HepG2 (cell line): ENCODE measurements around the gene OR2F2. TPM values are rescaled to one million over a fixed set of nuclear protein-coding genes. Genes with fewer than 3 reads are reported as not detected.

Experiments used
- ATAC-seq: fragments of 200-7000 bp; cut with Tn5 transposase; 3 replicates; pipeline ENCODE4 v1.9.1; 2020; ENCODE audit warnings: mild to moderate bottlenecking, moderate library complexity
- BruUV-seq: library from RNA; stranded (reverse); fragments of 400-500 nt; replicated peaks from 2 replicates; lab custom pipeline; 2021; lab: Mats Ljungman, UMichigan
- CTCF ChIA-PET: fragments of 300-600 bp; formaldehyde crosslinking; extraction: SDS; loops from one replicate; lab custom pipeline; 2021; ENCODE audit warnings: low total read pairs, inconsistent platforms, low intra/inter-chr PET ratio; lab: Yijun Ruan, JAX
- POLR2A ChIA-PET: fragments of 350-600 bp; sonication (Branson Sonifier 250); formaldehyde crosslinking; loops from one replicate; lab custom pipeline; 2020; ENCODE audit warnings: antibody characterized with exemption, inconsistent platforms; lab: Yijun Ruan, JAX
- DNase-seq: peaks from one replicate; pipeline ENCODE4 v3.0.0-alpha.2; 2015; ENCODE audit warnings: low spot score
- FAIRE-seq: peaks from 3 replicates; lab custom pipeline; 2011; peaks lifted over from hg19 to GRCh38; lab: Jason Lieb, UNC
- H2AFZ ChIP-seq: one replicate; pipeline ENCODE4 v1.6.1; 2011; ENCODE audit warnings: low read length, inconsistent platforms
- H3K27ac ChIP-seq: fragments of 300-600 bp; 3 replicates; pipeline ENCODE4 v1.8.0; 2011; ENCODE audit warnings: mixed run types, mild to moderate bottlenecking, mixed read lengths, low read length, inconsistent platforms; ENCODE audit not compliant: insufficient read depth; ENCODE audit errors: extremely low read length
- H3K27me3 ChIP-seq, 2 experiments: fragments of 200-600 bp in 1 of 2; 2 replicates in 1 of 2; 3 replicates in 1 of 2; pipeline versions ENCODE4 v1.6.0 to v1.8.0; 2011; ENCODE audit warnings: low read length in 2 of 2, mild to moderate bottlenecking in 2 of 2, moderate library complexity in 2 of 2, inconsistent platforms in 1 of 2; ENCODE audit not compliant: insufficient read depth in 2 of 2, control insufficient read depth in 1 of 2
- H3K36me3 ChIP-seq, 2 experiments: fragments of 200-600 bp in 1 of 2; replicated peaks in 1 of 2; 2 replicates in 1 of 2; 3 replicates in 1 of 2; pipeline versions ENCODE4 v1.5.1 to v1.8.0; 2011; ENCODE audit warnings: low read length in 2 of 2, inconsistent platforms in 1 of 2; ENCODE audit not compliant: insufficient read depth in 2 of 2, control insufficient read depth in 1 of 2
- H3K4me1 ChIP-seq: 2 replicates; pipeline ENCODE4 v1.5.1; 2012; ENCODE audit warnings: low read length, inconsistent platforms; ENCODE audit not compliant: insufficient read depth
- H3K4me2 ChIP-seq: 2 replicates; pipeline ENCODE4 v1.6.0; 2011; ENCODE audit warnings: low read depth, low read length, inconsistent platforms
- H3K4me3 ChIP-seq, 3 experiments: fragments of 200-600 bp in 1 of 3; sonication (generic), shearing (Covaris generic) in 1 of 3; replicated peaks in 1 of 3; 2 replicates each; pipeline ENCODE4 v1.5.1; 2011 to 2016; ENCODE audit warnings: low read length in 3 of 3, inconsistent platforms in 2 of 3, low read depth in 2 of 3, mild to moderate bottlenecking in 2 of 3, control low read depth in 1 of 3, mixed read lengths in 1 of 3; ENCODE audit not compliant: insufficient read depth in 1 of 3
- H3K79me2 ChIP-seq: one replicate; pipeline ENCODE4 v1.6.1; 2011; ENCODE audit warnings: low read length, inconsistent platforms; ENCODE audit not compliant: insufficient read depth
- H3K9ac ChIP-seq: 2 replicates; pipeline ENCODE4 v1.6.0; 2011; ENCODE audit warnings: mild to moderate bottlenecking, low read depth, low read length, inconsistent platforms; ENCODE audit not compliant: insufficient read depth
- H3K9me3 ChIP-seq: 2 replicates; pipeline ENCODE4 v1.5.1; 2012; ENCODE audit warnings: mild to moderate bottlenecking, low read length
- H4K20me1 ChIP-seq: 2 replicates; pipeline ENCODE4 v1.6.0; 2011; ENCODE audit warnings: inconsistent platforms, mild to moderate bottlenecking, low read length, moderate library complexity; ENCODE audit not compliant: insufficient read depth
- BRD4 ChIP-seq: sonication (generic); formaldehyde crosslinking; IDR thresholded peaks from 2 replicates; pipeline ENCODE4 v1.4.0; 2020; ENCODE audit warnings: missing genetic modification reagents
- GATAD1 ChIP-seq: IDR thresholded peaks from 2 replicates; pipeline ENCODE4 v1.6.1; 2016; ENCODE audit warnings: missing genetic modification reagents, missing compliant biosample characterization
- GZF1 ChIP-seq: sonication (generic); formaldehyde crosslinking; IDR thresholded peaks from 2 replicates; pipeline ENCODE4 v1.5.1; 2020; ENCODE audit warnings: mild to moderate bottlenecking, missing genetic modification reagents
- JUNB ChIP-seq: sonication (generic); formaldehyde crosslinking; IDR thresholded peaks from 2 replicates; pipeline ENCODE4 v1.8.0; 2022; ENCODE audit warnings: missing genetic modification reagents, mild to moderate bottlenecking, borderline replicate concordance
- NR2F1 ChIP-seq, 2 experiments: fragments of 450-650 bp in 1 of 2; formaldehyde crosslinking in 1 of 2; IDR thresholded peaks; 2 replicates each; pipeline versions ENCODE4 v1.5.0 to v1.6.1; 2016 to 2020; ENCODE audit warnings: mild to moderate bottlenecking in 1 of 2, missing compliant biosample characterization in 1 of 2, missing genetic modification reagents in 1 of 2, moderate library complexity in 1 of 2
- POLR2A ChIP-seq, 2 experiments: IDR thresholded peaks; 2 replicates each; pipeline ENCODE4 v1.6.1; 2011; ENCODE audit warnings: low read depth in 2 of 2, low read length in 2 of 2, mild to moderate bottlenecking in 1 of 2, moderate library complexity in 1 of 2; ENCODE audit not compliant: insufficient read depth in 1 of 2
- SYNCRIP ChIP-seq: fragments of 200-400 bp; formaldehyde crosslinking; IDR thresholded peaks from 2 replicates; pipeline ENCODE4 v1.6.1; 2018; ENCODE audit warnings: mild to moderate bottlenecking, low read depth, low read length; ENCODE audit not compliant: insufficient read depth
- ZBTB3 ChIP-seq: sonication (generic); formaldehyde crosslinking; IDR thresholded peaks from 2 replicates; pipeline ENCODE4 v1.4.0; 2020; ENCODE audit warnings: low read depth, mild to moderate bottlenecking, moderate library complexity, missing genetic modification reagents, borderline replicate concordance
- ZFX ChIP-seq: sonication (generic); formaldehyde crosslinking; IDR thresholded peaks from 2 replicates; pipeline ENCODE4 v1.4.0; 2020; ENCODE audit warnings: mild to moderate bottlenecking, low read depth, missing genetic modification reagents, moderate library complexity
- ZNF292 ChIP-seq: sonication (generic); formaldehyde crosslinking; IDR thresholded peaks from 2 replicates; pipeline ENCODE4 v1.8.1; 2022; ENCODE audit warnings: mild to moderate bottlenecking, low read depth, missing genetic modification reagents, borderline replicate concordance
- ZNF562 ChIP-seq: sonication (generic); formaldehyde crosslinking; IDR thresholded peaks from 2 replicates; pipeline ENCODE4 v1.8.0; 2022; ENCODE audit warnings: missing genetic modification reagents, borderline replicate concordance
- WGBS: methylation state at CpG from one replicate; pipeline ENCODE4 v1.1.6; 2017; ENCODE audit warnings: low lambda C conversion rate; 5-methylcytosine and 5-hydroxymethylcytosine counted together
- in situ Hi-C: cut with HindIII; loops from 2 replicates; pipeline ENCODE4 v1.10.0; 2017; ENCODE audit warnings: low pct_unique_long_range_greater_than_20kb; ENCODE audit not compliant: extremely low pct_ligation_motif_present
- intact Hi-C: fragments of 100-400 bp; cut with micrococcal nuclease; formaldehyde crosslinking; loops from one replicate; pipeline ENCODE4 v1.10.0; 2022; ENCODE audit not compliant: unreplicated experiment
- polyA plus RNA-seq, 8 experiments: library from polyadenylated mRNA; depleted of rRNA in 3 of 8; stranded (reverse) in 7 of 8; unstranded in 1 of 8; fragments of >200 nt; fragmentation: Illumina TruSeq in 4 of 8; extraction: Trizol in 4 of 8; gene quantifications; 2 replicates each; pipeline versions ENCODE4 v1.2.1 to v1.2.3, GENCODE V29; 2011 to 2016; ENCODE audit warnings: low read depth in 4 of 8, missing spikeins in 1 of 8, mixed read lengths in 1 of 8; ENCODE audit not compliant: insufficient read depth in 1 of 8
- total RNA-seq, 5 experiments: library from RNA; depleted of rRNA; stranded (reverse); fragments of >200 nt; fragmentation: Illumina TruSeq; extraction: Trizol; gene quantifications; 2 replicates each; pipeline ENCODE4 v1.2.3, GENCODE V29; 2016; ENCODE audit warnings: low read depth in 1 of 5
- TF ChIP-seq, protein P1 (sequence below): IDR thresholded peaks from 2 replicates; pipeline ENCODE4 v1.6.1; 2012; ENCODE audit warnings: low read depth, low read length, improper control_type of control experiment
- TF ChIP-seq, protein P2 (sequence below): sonication (generic); formaldehyde crosslinking; IDR thresholded peaks from 2 replicates; pipeline ENCODE4; 2020; ENCODE audit warnings: missing genetic modification reagents, mild to moderate bottlenecking, borderline replicate concordance

OR2F2 gene
- total and polyA plus RNA-seq, 2 of the 13 experiments (the other 11 are each of a cell fraction or from before 2014, with no cell fraction given) = 0.13 TPM; not detected in 1

DNA sequence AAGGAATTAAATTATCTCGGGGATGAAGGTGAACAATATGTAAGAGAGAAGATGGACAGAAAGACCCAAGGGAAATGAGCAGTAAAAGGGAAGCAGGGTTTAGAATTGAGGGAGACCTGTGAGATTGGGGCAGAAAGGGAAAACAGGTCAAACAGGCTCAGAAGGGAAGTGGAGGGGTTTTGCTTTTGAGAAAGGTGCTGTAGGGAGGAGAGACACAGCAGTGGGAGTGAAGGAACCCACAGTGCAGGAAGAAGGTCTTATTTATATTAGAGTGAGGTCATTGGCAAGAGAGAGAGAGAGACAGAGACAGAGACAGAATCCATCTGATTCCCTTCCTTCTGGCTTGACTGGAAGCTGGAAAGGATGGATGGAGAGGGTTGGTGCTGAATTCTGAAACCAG, 29.5 kb upstream of the OR2F2 start:
- TF ChIP-seq ZFX (CRISPR knock-in tag) (no peak), NR2F1 (CRISPR knock-in tag; IDR thresholded peaks at IDR 0.05) (0 out of 4 replicates have a peak, but pooled peaks of 1 of the 2 experiments have one; percentile 18), BRD4 (CRISPR knock-in tag) (no peak), GATAD1 (0 out of 2 replicates have a peak, but pooled peaks have one; percentile 1), ZNF562 (CRISPR knock-in tag) (no peak), JUNB (CRISPR knock-in tag) (no peak), ZNF292 (CRISPR knock-in tag) (no peak), ZBTB3 (CRISPR knock-in tag) (no peak), SYNCRIP (no peak), GZF1 (CRISPR knock-in tag) (0 out of 2 replicates have a peak, but pooled peaks have one; percentile 10), POLR2A (IDR thresholded peaks at IDR 0.05; ENCODE audit: insufficient read depth in 1 of 2, low read depth in 2 of 2, low read length in 2 of 2) (no peak)
- TF ChIP-seq, protein P1, sequence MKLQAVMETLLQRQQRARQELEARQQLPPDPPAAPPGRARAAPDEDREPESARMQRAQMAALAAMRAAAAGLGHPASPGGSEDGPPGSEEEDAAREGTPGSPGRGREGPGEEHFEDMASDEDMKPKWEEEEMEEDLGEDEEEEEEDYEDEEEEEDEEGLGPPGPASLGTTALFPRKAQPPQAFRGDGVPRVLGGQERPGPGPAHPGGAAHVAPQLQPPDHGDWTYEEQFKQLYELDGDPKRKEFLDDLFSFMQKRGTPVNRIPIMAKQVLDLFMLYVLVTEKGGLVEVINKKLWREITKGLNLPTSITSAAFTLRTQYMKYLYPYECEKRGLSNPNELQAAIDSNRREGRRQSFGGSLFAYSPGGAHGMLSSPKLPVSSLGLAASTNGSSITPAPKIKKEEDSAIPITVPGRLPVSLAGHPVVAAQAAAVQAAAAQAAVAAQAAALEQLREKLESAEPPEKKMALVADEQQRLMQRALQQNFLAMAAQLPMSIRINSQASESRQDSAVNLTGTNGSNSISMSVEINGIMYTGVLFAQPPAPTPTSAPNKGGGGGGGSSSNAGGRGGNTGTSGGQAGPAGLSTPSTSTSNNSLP = no peak
- TF ChIP-seq, protein P2, sequence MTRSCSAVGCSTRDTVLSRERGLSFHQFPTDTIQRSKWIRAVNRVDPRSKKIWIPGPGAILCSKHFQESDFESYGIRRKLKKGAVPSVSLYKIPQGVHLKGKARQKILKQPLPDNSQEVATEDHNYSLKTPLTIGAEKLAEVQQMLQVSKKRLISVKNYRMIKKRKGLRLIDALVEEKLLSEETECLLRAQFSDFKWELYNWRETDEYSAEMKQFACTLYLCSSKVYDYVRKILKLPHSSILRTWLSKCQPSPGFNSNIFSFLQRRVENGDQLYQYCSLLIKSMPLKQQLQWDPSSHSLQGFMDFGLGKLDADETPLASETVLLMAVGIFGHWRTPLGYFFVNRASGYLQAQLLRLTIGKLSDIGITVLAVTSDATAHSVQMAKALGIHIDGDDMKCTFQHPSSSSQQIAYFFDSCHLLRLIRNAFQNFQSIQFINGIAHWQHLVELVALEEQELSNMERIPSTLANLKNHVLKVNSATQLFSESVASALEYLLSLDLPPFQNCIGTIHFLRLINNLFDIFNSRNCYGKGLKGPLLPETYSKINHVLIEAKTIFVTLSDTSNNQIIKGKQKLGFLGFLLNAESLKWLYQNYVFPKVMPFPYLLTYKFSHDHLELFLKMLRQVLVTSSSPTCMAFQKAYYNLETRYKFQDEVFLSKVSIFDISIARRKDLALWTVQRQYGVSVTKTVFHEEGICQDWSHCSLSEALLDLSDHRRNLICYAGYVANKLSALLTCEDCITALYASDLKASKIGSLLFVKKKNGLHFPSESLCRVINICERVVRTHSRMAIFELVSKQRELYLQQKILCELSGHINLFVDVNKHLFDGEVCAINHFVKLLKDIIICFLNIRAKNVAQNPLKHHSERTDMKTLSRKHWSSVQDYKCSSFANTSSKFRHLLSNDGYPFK = no peak
- peak overlapping the region; percentile 99 for H3K27ac ChIP-seq
- POLR2A ChIA-PET = interaction anchor here (1.8 to 9.4 kb wide), 2 partner anchors 13 to 23 kb away, joined by 7 to 174 read pairs; no protein-coding TSS in a partner anchor
- BruUV-seq = no TSS peak
- no peaks in the 10 kb centered on the region; a peak in 1 of 5 replicates for H3K27me3 ChIP-seq
- intact Hi-C loops = no loop called here
- no peak for DNase-seq
- no peaks in the 10 kb centered on the region for H3K36me3 ChIP-seq
- in situ Hi-C loops = loop anchor here (25.0 kb wide), 1 partner anchor 518 kb away; the partner anchor contains the start of gene ZYX
- no peaks in the 10 kb centered on the region for H3K9me3 ChIP-seq
- CTCF ChIA-PET = no interaction called here
- WGBS = 80% methylated on average over 1 of the region's 1 CpG
- peak overlapping the region; percentile 58 for H2AFZ ChIP-seq
- H3K4me3 ChIP-seq = no peak overlapping the region
- no peaks in the 10 kb centered on the region for H4K20me1 ChIP-seq
- peak overlapping the region; percentile 69 for H3K4me2 ChIP-seq
- H3K79me2 ChIP-seq = peaks cover 10% of the 10 kb centered on the region
- no peak for ATAC-seq
- FAIRE-seq = no peak
- H3K4me1 ChIP-seq = peaks cover 76% of the 10 kb centered on the region
- peak overlapping the region; percentile 58 for H3K9ac ChIP-seq
